Measurements from ENCODE around the gene UTF1. TPM values are rescaled to one million over a fixed set of nuclear protein-coding genes. Genes with fewer than 3 reads are reported as not detected.

UTF1 gene
- total RNA-seq, 4 donors from 2014 or later: not detected

DNA sequence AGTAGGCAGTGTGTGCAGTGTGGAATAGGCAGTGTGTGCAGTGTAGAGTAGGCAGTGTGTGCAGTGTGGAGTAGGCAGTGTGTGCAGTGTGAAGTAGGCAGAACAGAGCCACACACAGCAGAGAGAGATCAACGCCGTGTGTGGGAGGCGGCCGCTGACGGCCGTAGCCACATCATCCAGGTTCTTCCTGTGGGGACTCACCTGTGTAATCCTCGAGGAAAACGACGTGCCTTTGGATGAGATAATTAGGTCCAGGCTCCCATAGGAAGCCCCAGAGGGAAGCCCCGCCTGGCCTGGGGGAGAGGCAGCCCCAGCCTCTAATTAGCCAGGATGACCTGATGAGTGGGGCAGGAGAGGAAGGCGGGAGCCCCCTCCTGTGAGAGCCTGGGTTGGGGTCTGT, 44.6 kb upstream of the UTF1 start:
- TF ChIP-seq, protein P1, sequence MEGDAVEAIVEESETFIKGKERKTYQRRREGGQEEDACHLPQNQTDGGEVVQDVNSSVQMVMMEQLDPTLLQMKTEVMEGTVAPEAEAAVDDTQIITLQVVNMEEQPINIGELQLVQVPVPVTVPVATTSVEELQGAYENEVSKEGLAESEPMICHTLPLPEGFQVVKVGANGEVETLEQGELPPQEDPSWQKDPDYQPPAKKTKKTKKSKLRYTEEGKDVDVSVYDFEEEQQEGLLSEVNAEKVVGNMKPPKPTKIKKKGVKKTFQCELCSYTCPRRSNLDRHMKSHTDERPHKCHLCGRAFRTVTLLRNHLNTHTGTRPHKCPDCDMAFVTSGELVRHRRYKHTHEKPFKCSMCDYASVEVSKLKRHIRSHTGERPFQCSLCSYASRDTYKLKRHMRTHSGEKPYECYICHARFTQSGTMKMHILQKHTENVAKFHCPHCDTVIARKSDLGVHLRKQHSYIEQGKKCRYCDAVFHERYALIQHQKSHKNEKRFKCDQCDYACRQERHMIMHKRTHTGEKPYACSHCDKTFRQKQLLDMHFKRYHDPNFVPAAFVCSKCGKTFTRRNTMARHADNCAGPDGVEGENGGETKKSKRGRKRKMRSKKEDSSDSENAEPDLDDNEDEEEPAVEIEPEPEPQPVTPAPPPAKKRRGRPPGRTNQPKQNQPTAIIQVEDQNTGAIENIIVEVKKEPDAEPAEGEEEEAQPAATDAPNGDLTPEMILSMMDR (IDR thresholded peaks at IDR 0.05; ENCODE audit: low read depth): no peak

DNA sequence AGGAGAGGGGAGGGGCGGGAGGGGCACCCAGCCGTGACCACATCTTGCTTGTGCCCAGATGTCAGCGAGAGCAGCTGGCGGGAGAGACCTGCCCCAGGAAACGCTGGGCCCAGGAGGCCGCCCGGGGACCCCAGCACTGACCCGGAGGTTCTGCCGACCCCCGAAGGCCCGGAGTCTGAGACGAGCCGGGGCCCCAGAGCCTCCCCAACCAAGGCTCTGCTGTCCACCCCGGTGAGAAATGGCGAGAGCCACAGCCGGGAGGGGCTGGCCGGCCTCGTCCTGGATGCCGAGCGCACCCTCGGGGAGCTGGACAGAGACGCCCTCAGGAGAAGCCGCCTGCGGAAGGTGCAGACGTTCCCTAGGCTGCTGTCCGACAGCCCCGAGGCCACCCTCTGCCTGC, 44.1 kb upstream of the UTF1 start:
- TF ChIP-seq, protein P1 (IDR thresholded peaks at IDR 0.05; ENCODE audit: low read depth): no peak

DNA sequence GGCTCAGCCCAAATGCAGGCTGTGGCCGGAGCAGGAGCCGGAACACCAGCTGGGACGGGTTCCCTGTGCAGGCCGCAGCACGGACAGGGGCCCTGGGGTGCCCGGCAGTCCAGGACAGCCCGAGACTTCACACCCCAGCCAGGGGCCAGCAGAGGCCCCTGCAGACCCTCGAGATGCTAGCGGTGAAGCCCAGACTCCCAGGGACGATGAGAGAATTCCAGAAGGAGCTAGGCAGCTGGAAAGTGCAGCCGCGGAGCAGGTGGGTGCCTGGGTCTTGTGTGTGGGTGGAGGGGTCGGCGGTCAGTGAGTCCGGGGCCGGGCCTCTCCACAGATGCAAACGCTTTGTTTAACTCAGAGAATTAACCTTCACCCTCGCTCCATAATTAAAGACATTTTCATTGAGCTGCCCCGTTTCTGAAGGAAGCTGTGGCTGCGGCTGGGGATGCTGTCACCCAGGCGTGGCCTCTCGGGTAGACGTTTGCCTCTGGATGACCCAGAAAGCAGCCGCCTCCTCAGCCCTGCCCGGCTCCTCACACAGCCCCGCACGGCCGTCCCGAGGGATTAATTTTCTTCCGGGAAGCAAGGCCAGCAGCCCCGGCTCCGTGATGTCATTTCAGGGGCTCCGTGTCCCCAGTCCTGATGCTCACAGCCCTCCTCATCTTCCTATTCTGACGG, 43.5 kb upstream of the UTF1 start:
- TF ChIP-seq, protein P1 (IDR thresholded peaks at IDR 0.05; ENCODE audit: low read depth): no peak

DNA sequence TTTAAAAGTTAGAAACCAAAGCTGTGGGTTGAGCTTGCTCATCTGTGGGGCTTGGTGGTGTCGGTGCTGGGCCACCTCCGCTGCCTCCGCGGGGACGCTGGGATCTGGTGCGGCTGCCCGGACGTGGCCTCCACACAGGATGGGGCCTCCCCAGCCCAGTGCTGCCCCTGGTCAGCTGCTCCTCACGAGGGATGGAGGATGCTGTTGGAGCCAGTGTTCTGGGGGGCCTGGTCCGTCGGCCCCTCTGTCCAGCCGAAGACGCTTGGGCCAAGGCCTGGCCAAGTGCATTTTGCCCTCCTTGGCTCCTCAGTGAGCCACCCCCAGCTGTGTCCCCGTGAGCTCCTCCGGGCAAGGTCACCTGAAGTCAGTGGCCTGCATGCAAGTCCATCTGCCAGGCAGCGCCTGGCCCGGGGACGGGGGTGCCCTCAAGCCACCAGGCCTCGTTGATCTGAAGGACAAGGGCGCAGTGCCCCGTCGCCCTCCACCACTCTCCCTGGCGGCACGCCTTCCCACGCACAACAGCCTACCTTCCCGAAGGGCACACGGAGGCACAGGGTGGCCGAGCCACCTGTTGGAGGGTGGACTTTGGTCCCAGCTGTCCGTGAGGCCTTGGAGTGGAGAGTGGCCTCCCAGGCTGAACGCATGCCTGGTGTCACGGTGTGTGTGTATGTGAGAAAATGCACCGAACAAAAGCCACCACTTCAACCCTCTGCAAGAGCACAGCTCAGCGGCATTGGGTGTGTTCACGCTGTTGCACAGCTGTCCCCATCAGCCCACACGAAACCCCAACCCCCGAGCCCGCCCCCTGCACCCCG, 42.7 kb upstream of the UTF1 start:
- TF ChIP-seq, protein P1 (IDR thresholded peaks at IDR 0.05; ENCODE audit: low read depth): no peak

DNA sequence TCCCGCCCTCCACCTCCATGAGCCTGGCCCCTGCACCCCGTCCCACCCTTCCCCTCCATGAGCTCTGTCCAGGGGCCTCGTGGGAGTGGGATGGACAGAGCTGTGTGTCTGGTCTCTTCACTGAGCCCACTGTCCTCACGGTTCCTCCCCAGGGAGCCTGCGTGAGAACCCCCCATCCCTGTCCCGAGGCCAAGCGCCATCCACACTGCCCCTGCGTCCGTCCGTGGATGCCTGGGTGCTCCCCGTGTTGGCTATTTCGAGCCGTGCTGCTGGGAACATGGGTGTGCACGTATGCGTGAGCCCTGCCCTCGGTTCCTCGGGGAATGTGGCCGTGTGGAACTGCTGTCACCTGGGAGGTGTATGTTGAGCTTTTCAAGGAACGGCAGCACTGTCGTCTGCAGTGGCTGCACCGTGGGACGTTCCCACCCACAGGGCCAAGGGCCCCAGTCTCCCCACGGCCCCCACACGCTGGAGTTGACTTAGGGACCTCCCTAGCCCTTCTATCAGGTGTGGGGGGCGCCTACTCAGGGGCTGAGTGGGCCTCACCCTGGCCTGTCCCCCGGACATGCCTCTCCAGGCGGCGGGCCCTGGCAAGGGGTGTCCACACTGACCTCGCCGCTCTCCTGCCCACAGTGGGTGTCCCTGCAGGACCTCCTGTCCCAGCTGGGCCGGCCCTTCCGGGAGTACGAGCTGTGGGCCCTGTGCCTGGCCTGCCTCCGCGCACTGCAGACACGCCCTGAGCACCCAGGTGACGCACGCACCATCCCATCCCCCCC, 41.9 kb upstream of the UTF1 start:
- TF ChIP-seq, protein P1 (IDR thresholded peaks at IDR 0.05; ENCODE audit: low read depth): no peak

DNA sequence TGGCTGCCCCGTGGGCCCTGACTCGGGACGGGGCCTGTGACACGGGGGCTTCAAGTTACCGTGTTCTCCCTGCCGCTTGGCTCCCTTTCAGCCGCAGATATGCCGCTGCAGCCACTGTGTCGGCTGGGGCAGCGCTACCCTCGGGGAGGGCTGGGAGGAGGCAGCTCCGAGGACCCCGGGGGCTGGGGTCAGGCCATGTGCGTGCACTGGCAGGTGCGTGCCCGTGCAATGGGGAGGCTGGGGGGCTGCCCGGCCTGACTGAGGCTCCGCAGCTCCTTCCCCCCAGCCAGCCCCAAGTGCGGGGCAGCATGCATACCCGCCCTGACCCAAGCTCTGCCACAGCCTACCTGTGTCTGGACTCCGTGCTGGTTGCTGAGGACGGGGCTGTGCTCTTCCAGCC, 40.8 kb upstream of the UTF1 start:
- TF ChIP-seq, protein P1 (IDR thresholded peaks at IDR 0.05; ENCODE audit: low read depth): no peak

DNA sequence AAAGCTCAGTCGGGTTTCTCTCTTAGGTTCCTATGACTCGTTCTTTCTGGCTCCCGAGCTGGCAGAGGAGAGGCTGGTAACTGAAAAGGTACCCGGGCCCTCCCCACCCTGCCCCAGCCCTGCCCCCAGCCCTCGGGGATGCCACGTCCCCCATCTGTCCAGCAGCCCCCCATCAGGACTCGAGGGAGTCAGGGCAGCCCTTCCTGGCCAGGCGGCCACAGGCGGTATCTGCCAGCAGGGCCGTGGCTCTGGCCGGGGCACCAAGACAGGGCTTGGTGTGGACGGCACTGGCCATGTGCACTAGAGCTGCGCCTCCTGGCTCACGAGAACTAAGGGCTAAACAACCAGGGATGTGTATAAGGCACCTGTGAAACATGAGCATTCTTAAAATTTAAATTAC, 40.3 kb upstream of the UTF1 start:
- TF ChIP-seq, protein P1 (IDR thresholded peaks at IDR 0.05; ENCODE audit: low read depth): no peak
